NCI-H1930 (cell line): ENCODE results near the gene TTC31.

Experiments used
- DNase-seq, 2 experiments: peaks; one replicate each; lab custom pipeline; 2025; lab: John Stamatoyannopoulos, UW

Gene TTC31

GRCh38 chr2:74526649-74527230 lies 43.9 kb downstream of the TTC31 start:
- no peak for DNase-seq

GRCh38 chr2:74527741-74528140 lies 44.9 kb downstream of the TTC31 start:
- no peak for DNase-seq

- DNase-seq = no peak
These were observed 45.9 kb downstream of the TTC31 start for GRCh38 chr2:74528600-74529356.

- DNase-seq = peak; percentile 96 to 98
These were observed 46.7 kb downstream of the TTC31 start, which contains the start of the genes AUP1 and HTRA2 for GRCh38 chr2:74529357-74530238. Gene AUP1 (minus strand): TSS chr2:74529706. CDS start chr2:74529629, 77 bp downstream. Gene HTRA2 (plus strand): TSS chr2:74529933. CDS start chr2:74530007, 74 bp downstream.

- DNase-seq = no peak
These were observed 47.6 kb downstream of the TTC31 start for GRCh38 chr2:74530239-74531187.

- DNase-seq = no peak
These were observed 48.8 kb downstream of the TTC31 start for GRCh38 chr2:74531666-74532065.

- DNase-seq = peak in 1 of 2 experiments; percentile 13
These were observed 49.3 kb downstream of the TTC31 start for GRCh38 chr2:74532222-74532621.

GRCh38 chr2:74533464-74533863 lies 50.6 kb downstream of the TTC31 start:
- no peak for DNase-seq

- DNase-seq = no peak
These were observed 51.5 kb downstream of the TTC31 start for GRCh38 chr2:74534411-74534810.

- DNase-seq = no peak
These were observed 52.6 kb downstream of the TTC31 start for GRCh38 chr2:74535440-74535965.

GRCh38 chr2:74536166-74536950 lies 53.5 kb downstream of the TTC31 start:
- no peak for DNase-seq

- no peak for DNase-seq
These were observed 54.3 kb downstream of the TTC31 start for GRCh38 chr2:74537140-74537539.

GRCh38 chr2:74538881-74539339 lies 56.0 kb downstream of the TTC31 start:
- no peak for DNase-seq

GRCh38 chr2:74540291-74540690 lies 57.4 kb downstream of the TTC31 start:
- no peak for DNase-seq

- DNase-seq = no peak
These were observed 60.1 kb downstream of the TTC31 start for GRCh38 chr2:74542978-74543377.
